GM12865 (cell line): Measurements from ENCODE around the gene NUP35.
"Not testable (repeated sequence)": the region's sequence is repeated elsewhere in the genome, so short reads cannot be mapped to it uniquely, and the experiment has no call there.

Source experiments
- DNase-seq: peaks from one replicate; pipeline ENCODE4 v3.0.0; 2010; ENCODE audit warnings: low read depth
- H3K4me3 ChIP-seq: 2 replicates; pipeline ENCODE4 v1.5.1; 2011; ENCODE audit warnings: mild to moderate bottlenecking, low read depth, low read length, control low read depth
- CTCF ChIP-seq: IDR thresholded peaks from 2 replicates; pipeline ENCODE4 v1.5.1; 2011; ENCODE audit warnings: low read length, control low read depth, low read depth, inconsistent platforms; ENCODE audit not compliant: insufficient read depth; ENCODE audit errors: missing control alignments

The NUP35 gene

DNA sequence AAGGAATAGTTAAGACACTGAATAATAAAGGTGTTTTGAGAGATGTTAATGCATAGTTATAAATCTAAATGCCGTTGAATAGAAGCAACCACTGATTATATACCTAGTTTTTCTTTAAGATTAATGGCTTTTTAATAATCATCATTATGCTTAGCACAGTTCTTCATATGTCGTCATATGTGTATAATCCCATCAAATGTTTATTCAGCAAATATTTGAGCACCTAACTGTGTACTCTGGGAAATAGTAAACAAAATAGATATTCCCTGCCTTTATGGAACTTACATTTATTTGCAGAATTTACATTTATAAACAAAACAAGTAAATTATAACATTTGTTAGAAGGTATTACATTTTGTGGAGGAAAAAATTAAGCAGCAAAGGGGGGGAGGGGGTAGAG lies 9.8 kb downstream of the NUP35 start:
- no peak for DNase-seq
- no peak for TF ChIP-seq CTCF

GRCh38 chr2:183148955-183149354 lies 24.7 kb downstream of the NUP35 start:
- TF ChIP-seq CTCF, result no peak
- no peak for DNase-seq
- H3K4me3 ChIP-seq, result no peak overlapping the region

More for the DNA sequence above, 9.8 kb downstream of the NUP35 start:
- no peak overlapping the region for H3K4me3 ChIP-seq

GRCh38 chr2:183149489-183149888 lies 25.2 kb downstream of the NUP35 start:
- no peak for DNase-seq
- H3K4me3 ChIP-seq, result no peak overlapping the region
- TF ChIP-seq CTCF, result no peak

DNA sequence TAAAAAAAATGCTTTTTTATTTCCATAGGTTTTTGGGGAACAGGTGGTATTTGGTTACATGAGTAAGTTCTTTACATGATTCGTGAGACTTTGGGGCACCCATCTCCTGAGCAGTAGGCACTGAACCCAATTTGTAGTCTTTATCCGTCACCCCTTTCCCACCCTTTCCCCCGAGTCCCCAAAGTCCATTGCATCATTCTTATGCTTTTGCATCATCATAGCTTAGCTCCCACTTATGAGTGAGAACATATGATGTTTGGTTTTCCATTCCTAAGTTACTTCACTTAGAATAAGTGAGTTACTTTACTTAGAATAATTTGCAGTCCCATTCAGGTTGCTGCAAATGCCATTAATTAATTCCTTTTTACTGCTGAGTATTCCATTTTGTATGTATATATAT lies 28.0 kb downstream of the NUP35 start:
- H3K4me3 ChIP-seq, DNase-seq: not testable (repeated sequence)

GRCh38 chr2:183153967-183154366 lies 29.7 kb downstream of the NUP35 start:
- TF ChIP-seq CTCF, result no peak
- H3K4me3 ChIP-seq, result no peak overlapping the region
- DNase-seq, result no peak

DNA sequence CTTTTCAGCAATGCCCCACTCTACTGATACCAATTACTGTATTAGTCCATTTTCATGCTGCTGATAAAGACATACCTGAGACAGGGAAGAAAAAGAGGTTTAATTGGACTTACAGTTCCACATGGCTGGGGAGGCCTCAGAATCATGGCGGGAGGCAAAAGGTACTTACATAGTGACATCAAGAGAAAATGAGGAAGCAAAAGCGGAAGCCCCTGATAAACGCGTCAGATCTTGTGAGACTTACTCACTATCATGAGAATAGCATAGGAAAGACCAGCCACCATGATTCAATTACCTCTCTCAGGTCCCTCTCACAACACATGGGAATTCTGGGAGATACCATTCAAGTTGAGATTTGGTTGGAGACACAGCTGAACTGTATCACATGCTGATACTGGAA lies 30.5 kb downstream of the NUP35 start:
- DNase-seq, H3K4me3 ChIP-seq: not testable (repeated sequence)

DNA sequence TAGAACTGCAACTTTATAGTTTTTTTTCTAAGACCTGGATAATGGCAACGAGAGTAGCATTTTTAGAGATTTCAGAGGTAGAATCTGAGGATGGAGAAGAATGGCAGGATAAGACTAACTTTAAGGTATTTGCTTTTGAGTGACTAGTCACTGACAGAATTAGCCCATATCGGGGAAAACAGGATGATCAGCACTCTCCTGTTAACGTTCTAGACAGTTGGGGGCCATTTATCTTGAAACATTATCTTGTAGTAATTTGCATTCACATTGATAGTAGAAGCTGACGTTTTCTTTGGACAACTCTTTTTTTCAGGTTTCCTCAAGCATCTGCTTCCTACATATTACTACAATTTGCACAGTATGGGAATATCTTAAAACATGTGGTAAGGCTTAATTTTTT lies 32.9 kb downstream of the NUP35 start:
- no peak overlapping the region for H3K4me3 ChIP-seq
- TF ChIP-seq CTCF, result no peak
- DNase-seq, result no peak

- no peak overlapping the region for H3K4me3 ChIP-seq
- no peak for TF ChIP-seq CTCF
- DNase-seq, result no peak
Measured at GRCh38 chr2:183162362-183162761, 38.1 kb downstream of the NUP35 start.
